H9 (cell line): ENCODE measurements around the gene CIART. TPM values are rescaled to one million over a fixed set of nuclear protein-coding genes. Genes with fewer than 3 reads are reported as not detected.

Source experiments
- DNase-seq: peaks from one replicate; pipeline ENCODE4 v3.0.0-alpha.2; 2017
- H2AFZ ChIP-seq: one replicate; pipeline ENCODE4 v1.6.1; 2013; ENCODE audit warnings: mild to moderate bottlenecking, low read length, control low read depth, moderate library complexity
- H2AK5ac ChIP-seq: 2 replicates; pipeline ENCODE4 v1.6.1; 2013; ENCODE audit warnings: low read length, control low read depth, mixed read lengths; ENCODE audit not compliant: insufficient read length
- H2BK120ac ChIP-seq: one replicate; pipeline ENCODE4 v1.6.1; 2013; ENCODE audit warnings: low read depth, mild to moderate bottlenecking, low read length, control low read depth, inconsistent platforms; ENCODE audit not compliant: poor library complexity, severe bottlenecking
- H2BK12ac ChIP-seq: 2 replicates; pipeline ENCODE4 v1.6.1; 2013; ENCODE audit warnings: low read length, control low read depth, mixed read lengths, low read depth; ENCODE audit not compliant: insufficient read length
- H2BK15ac ChIP-seq: 2 replicates; pipeline ENCODE4 v1.6.1; 2013; ENCODE audit warnings: low read depth, low read length, control low read depth
- H2BK20ac ChIP-seq: one replicate; pipeline ENCODE4 v1.6.1; 2013; ENCODE audit warnings: low read depth, mild to moderate bottlenecking, low read length, control low read depth, inconsistent platforms; ENCODE audit not compliant: poor library complexity, severe bottlenecking
- H2BK5ac ChIP-seq: 2 replicates; pipeline ENCODE4 v1.6.1; 2013; ENCODE audit warnings: low read length, control low read depth, mixed read lengths; ENCODE audit not compliant: insufficient read length
- H3K14ac ChIP-seq: 2 replicates; pipeline ENCODE4 v1.6.1; 2013; ENCODE audit warnings: low read length, control low read depth; ENCODE audit not compliant: insufficient read depth
- H3K18ac ChIP-seq: 2 replicates; pipeline ENCODE4 v1.6.1; 2013; ENCODE audit warnings: low read depth, mild to moderate bottlenecking, mixed read lengths, low read length, control low read depth; ENCODE audit not compliant: insufficient read length
- H3K23ac ChIP-seq: 2 replicates; pipeline ENCODE4 v1.6.1; 2013; ENCODE audit warnings: low read length, control low read depth, mixed read lengths, low read depth; ENCODE audit not compliant: insufficient read length
- H3K23me2 ChIP-seq: 2 replicates; pipeline ENCODE4 v1.6.1; 2013; ENCODE audit warnings: low read depth, mild to moderate bottlenecking, mixed read lengths, low read length, control low read depth; ENCODE audit not compliant: insufficient read length, poor library complexity, severe bottlenecking
- H3K27ac ChIP-seq: 2 replicates; pipeline ENCODE4 v1.5.1; 2013; ENCODE audit warnings: low read length, control low read depth, mixed read lengths, low read depth; ENCODE audit not compliant: insufficient read length
- H3K27me3 ChIP-seq: 2 replicates; pipeline ENCODE4 v1.6.1; 2013; ENCODE audit warnings: low read length, control low read depth, inconsistent platforms; ENCODE audit not compliant: insufficient read depth
- H3K4ac ChIP-seq: 2 replicates; pipeline ENCODE4 v1.6.1; 2013; ENCODE audit warnings: low read depth, mild to moderate bottlenecking, control low read depth, inconsistent platforms, low read length, moderate library complexity
- H3K4me1 ChIP-seq: 2 replicates; pipeline ENCODE4 v1.6.1; 2013; ENCODE audit warnings: low read length, control low read depth, inconsistent platforms; ENCODE audit not compliant: insufficient read depth
- H3K4me2 ChIP-seq: 2 replicates; pipeline ENCODE4 v1.6.1; 2013; ENCODE audit warnings: low read length, control low read depth, mixed read lengths; ENCODE audit not compliant: insufficient read length, insufficient read depth
- H3K56ac ChIP-seq: 2 replicates; pipeline ENCODE4 v1.6.1; 2013; ENCODE audit warnings: low read depth, mild to moderate bottlenecking, mixed read lengths, low read length, control low read depth; ENCODE audit not compliant: insufficient read length
- H3K79me1 ChIP-seq: 2 replicates; pipeline ENCODE4 v1.6.1; 2013; ENCODE audit warnings: low read depth, mild to moderate bottlenecking, moderate library complexity, low read length, control low read depth, inconsistent platforms; ENCODE audit not compliant: insufficient read depth, poor library complexity, severe bottlenecking
- H3K79me2 ChIP-seq: 2 replicates; pipeline ENCODE4 v1.6.1; 2013; ENCODE audit warnings: low read length, control low read depth, inconsistent platforms; ENCODE audit not compliant: insufficient read depth
- H3K9ac ChIP-seq: 2 replicates; pipeline ENCODE4 v1.6.1; 2013; ENCODE audit warnings: low read length, control low read depth, mixed read lengths; ENCODE audit not compliant: insufficient read length; ENCODE audit errors: extremely low read depth
- H3K9me3 ChIP-seq: one replicate; pipeline ENCODE4 v1.6.1; 2013; ENCODE audit warnings: low read depth, low read length, inconsistent platforms; ENCODE audit not compliant: control insufficient read depth
- H3T11ph ChIP-seq: one replicate; pipeline ENCODE4 v1.6.1; 2013; ENCODE audit warnings: mild to moderate bottlenecking, low read length, control low read depth, inconsistent platforms
- H4K20me1 ChIP-seq: one replicate; pipeline ENCODE4 v1.6.1; 2013; ENCODE audit not compliant: control insufficient read depth, insufficient read length, insufficient read depth
- H4K5ac ChIP-seq: 2 replicates; pipeline ENCODE4 v1.6.1; 2013; ENCODE audit warnings: low read depth, mild to moderate bottlenecking, mixed read lengths, low read length, control low read depth; ENCODE audit not compliant: insufficient read length
- H4K8ac ChIP-seq: replicated peaks from 2 replicates; pipeline ENCODE4 v1.6.1; 2013; ENCODE audit warnings: low read length, control low read depth, mixed read lengths, low read depth; ENCODE audit not compliant: insufficient read length
- H4K91ac ChIP-seq: 2 replicates; pipeline ENCODE4 v1.6.1; 2013; ENCODE audit warnings: low read depth, mild to moderate bottlenecking, moderate library complexity, mixed read lengths, low read length, control low read depth; ENCODE audit not compliant: insufficient read length
- H3K27ac Mint-ChIP-seq, 3 experiments: 2 replicates in 2 of 3; 3 replicates in 1 of 3; pipeline ENCODE4 v1.8.0; 2020 to 2021; ENCODE audit warnings: mixed read lengths in 3 of 3, mild to moderate bottlenecking in 1 of 3, moderate library complexity in 1 of 3
- H3K27me3 Mint-ChIP-seq: 2 replicates; pipeline ENCODE4 v1.8.0; 2021; ENCODE audit warnings: low read depth, mild to moderate bottlenecking, moderate library complexity, mixed read lengths
- H3K36me3 Mint-ChIP-seq, 3 experiments: 2 replicates in 2 of 3; 3 replicates in 1 of 3; pipeline ENCODE4 v1.8.0; 2020 to 2021; ENCODE audit warnings: low read depth in 3 of 3, mixed read lengths in 3 of 3; ENCODE audit not compliant: insufficient read depth in 1 of 3
- H3K4me1 Mint-ChIP-seq, 2 experiments: 2 replicates each; pipeline ENCODE4 v1.8.0; 2020; ENCODE audit warnings: mixed read lengths in 2 of 2
- H3K4me3 Mint-ChIP-seq, 2 experiments: 2 replicates in 1 of 2; 3 replicates in 1 of 2; pipeline ENCODE4 v1.8.0; 2020 to 2021; ENCODE audit warnings: mild to moderate bottlenecking in 2 of 2, mixed read lengths in 2 of 2, moderate library complexity in 1 of 2
- H3K9me3 Mint-ChIP-seq, 2 experiments: 2 replicates in 1 of 2; 3 replicates in 1 of 2; pipeline ENCODE4 v1.8.0; 2020; ENCODE audit warnings: mild to moderate bottlenecking in 2 of 2, mixed read lengths in 2 of 2, moderate library complexity in 1 of 2
- WGBS: extraction: QIAGEN DNeasy Blood & Tissue Kit; methylation state at CpG from one replicate; pipeline ENCODE4 v1.1.7; 2013; ENCODE audit warnings: missing lambda C conversion rate, low lambda C conversion rate, mixed read lengths; ENCODE audit not compliant: insufficient read length; ENCODE audit errors: extremely low coverage; 5-methylcytosine and 5-hydroxymethylcytosine counted together
- total RNA-seq: library from RNA; stranded (reverse); gene quantifications from 2 replicates; pipeline ENCODE4 v1.2.1, GENCODE V29; 2021
- TF ChIP-seq, protein P1 (sequence below): fragments of 200-600 bp; sonication (generic); conservative IDR thresholded peaks from 3 replicates; pipeline ENCODE4 v1.8.0; 2021; ENCODE audit warnings: antibody characterized with exemption, mild to moderate bottlenecking

CIART gene
- total RNA-seq, 1 experiment from 2014 or later: 15.6 TPM

DNA sequence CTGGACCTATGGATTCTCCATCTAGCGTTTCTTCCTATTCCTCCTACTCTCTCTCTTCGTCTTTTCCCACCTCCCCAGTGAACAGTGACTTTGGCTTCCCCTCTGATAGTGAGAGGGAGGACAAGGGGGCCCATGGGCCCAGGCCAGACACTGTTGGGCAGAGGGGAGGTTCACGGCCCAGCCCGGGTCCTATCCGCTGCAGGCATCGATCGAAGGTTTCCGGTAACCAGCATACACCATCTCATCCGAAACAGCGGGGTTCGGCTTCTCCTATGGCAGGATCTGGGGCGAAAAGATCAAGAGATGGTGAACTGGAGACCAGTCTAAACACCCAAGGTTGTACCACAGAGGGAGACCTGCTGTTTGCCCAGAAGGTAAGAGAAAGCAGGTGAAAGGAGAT lies 906 bp downstream of the CIART start:
- no CpG with 5 or more reads among the region's 12 CpGs for WGBS
- no peaks in the 10 kb centered on the region for H3K79me2 ChIP-seq
- no peak overlapping the region for H3T11ph ChIP-seq
- H2BK15ac ChIP-seq: no peak overlapping the region
- no peak overlapping the region for H2BK5ac ChIP-seq
- no peak for DNase-seq
- no peak overlapping the region for H3K56ac ChIP-seq
- no peaks in the 10 kb centered on the region for H3K4me1 ChIP-seq
- Mint-ChIP-seq H3K27ac (no peak overlapping the region), H3K4me3 (peak overlapping the region; percentile 84 to 95), H3K36me3 (peaks cover 8 to 39% (median 30%) of the 10 kb centered on the region in 3 experiments), H3K4me1 (peaks cover 22 to 27% of the 10 kb centered on the region in 2 experiments), H3K27me3 (peaks cover 18% of the 10 kb centered on the region), H3K9me3 (no peaks in the 10 kb centered on the region; a peak in 2 of 5 replicates)
- peaks cover 3% of the 10 kb centered on the region for H4K20me1 ChIP-seq
- H2BK120ac ChIP-seq: no peak overlapping the region
- H3K18ac ChIP-seq: no peak overlapping the region
- peaks cover 17% of the 10 kb centered on the region for H3K23me2 ChIP-seq
- H3K27ac ChIP-seq: no peak overlapping the region
- no peaks in the 10 kb centered on the region for H3K27me3 ChIP-seq
- H3K4me2 ChIP-seq: peak overlapping the region; percentile 75
- no peak overlapping the region for H2AFZ ChIP-seq
- H2AK5ac ChIP-seq: no peak overlapping the region
- H3K14ac ChIP-seq: no peak overlapping the region
- H4K8ac ChIP-seq: no peak overlapping the region
- H2BK12ac ChIP-seq: no peak overlapping the region
- H4K5ac ChIP-seq: no peak overlapping the region
- H3K79me1 ChIP-seq: no peaks in the 10 kb centered on the region
- TF ChIP-seq, protein P1, sequence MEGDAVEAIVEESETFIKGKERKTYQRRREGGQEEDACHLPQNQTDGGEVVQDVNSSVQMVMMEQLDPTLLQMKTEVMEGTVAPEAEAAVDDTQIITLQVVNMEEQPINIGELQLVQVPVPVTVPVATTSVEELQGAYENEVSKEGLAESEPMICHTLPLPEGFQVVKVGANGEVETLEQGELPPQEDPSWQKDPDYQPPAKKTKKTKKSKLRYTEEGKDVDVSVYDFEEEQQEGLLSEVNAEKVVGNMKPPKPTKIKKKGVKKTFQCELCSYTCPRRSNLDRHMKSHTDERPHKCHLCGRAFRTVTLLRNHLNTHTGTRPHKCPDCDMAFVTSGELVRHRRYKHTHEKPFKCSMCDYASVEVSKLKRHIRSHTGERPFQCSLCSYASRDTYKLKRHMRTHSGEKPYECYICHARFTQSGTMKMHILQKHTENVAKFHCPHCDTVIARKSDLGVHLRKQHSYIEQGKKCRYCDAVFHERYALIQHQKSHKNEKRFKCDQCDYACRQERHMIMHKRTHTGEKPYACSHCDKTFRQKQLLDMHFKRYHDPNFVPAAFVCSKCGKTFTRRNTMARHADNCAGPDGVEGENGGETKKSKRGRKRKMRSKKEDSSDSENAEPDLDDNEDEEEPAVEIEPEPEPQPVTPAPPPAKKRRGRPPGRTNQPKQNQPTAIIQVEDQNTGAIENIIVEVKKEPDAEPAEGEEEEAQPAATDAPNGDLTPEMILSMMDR: no peak
- no peak overlapping the region for H3K9ac ChIP-seq
- no peak overlapping the region for H4K91ac ChIP-seq
- no peaks in the 10 kb centered on the region for H3K9me3 ChIP-seq
- no peak overlapping the region for H3K23ac ChIP-seq
- no peak overlapping the region for H2BK20ac ChIP-seq
- H3K4ac ChIP-seq: no peak overlapping the region
